ENCODE measurements around the gene CMYA5. TPM values are rescaled to one million over a fixed set of nuclear protein-coding genes. Genes with fewer than 3 reads are reported as not detected.

CMYA5 gene
- total and polyA plus RNA-seq, 11 donors: 279 to 2,421 (median 983) TPM

DNA sequence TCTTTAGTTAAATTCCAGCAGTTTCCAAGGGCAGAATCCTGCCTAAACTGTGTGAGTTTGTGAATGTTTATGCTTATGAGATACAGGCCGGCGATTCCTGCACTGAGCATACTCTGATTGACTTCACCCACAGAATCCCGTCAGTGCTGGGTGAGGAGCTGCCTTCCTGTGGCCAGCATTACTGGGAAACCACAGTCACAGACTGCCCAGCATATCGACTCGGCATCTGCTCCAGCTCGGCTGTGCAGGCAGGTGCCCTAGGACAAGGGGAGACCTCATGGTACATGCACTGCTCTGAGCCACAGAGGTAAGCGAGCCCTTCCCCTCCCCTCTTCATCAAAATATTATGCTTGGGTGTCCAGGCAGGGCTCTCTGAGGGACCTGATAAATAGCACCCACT lies 103.7 kb downstream of the CMYA5 start:
- Histone ChIP-seq H3K4me1 (peaks cover 0 to 49% (median 14%) of the 10 kb centered on the region in 12 donors), H3K36me3 (peaks cover 0 to 97% (median 48%) of the 10 kb centered on the region in 9 donors), H3K27me3 (no peaks in the 10 kb centered on the region), H3K4me3 (no peak overlapping the region), H3K27ac (peak overlapping the region in 5 of 12 donors; percentile 36 to 58 (median 51)), H3K9me3 (peaks cover 0 to 3% (median 0%) of the 10 kb centered on the region in 12 donors)
- no peak for TF ChIP-seq POLR2A (IDR thresholded peaks at IDR 0.05)
- TF ChIP-seq, protein P1, sequence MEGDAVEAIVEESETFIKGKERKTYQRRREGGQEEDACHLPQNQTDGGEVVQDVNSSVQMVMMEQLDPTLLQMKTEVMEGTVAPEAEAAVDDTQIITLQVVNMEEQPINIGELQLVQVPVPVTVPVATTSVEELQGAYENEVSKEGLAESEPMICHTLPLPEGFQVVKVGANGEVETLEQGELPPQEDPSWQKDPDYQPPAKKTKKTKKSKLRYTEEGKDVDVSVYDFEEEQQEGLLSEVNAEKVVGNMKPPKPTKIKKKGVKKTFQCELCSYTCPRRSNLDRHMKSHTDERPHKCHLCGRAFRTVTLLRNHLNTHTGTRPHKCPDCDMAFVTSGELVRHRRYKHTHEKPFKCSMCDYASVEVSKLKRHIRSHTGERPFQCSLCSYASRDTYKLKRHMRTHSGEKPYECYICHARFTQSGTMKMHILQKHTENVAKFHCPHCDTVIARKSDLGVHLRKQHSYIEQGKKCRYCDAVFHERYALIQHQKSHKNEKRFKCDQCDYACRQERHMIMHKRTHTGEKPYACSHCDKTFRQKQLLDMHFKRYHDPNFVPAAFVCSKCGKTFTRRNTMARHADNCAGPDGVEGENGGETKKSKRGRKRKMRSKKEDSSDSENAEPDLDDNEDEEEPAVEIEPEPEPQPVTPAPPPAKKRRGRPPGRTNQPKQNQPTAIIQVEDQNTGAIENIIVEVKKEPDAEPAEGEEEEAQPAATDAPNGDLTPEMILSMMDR (IDR thresholded peaks at IDR 0.05): no peak
- intact Hi-C loops (cut with DNase I): no loop called here
- DNase-seq: no peak
- ATAC-seq: peak in 1 of 4 donors; percentile 6
- WGBS, 4 donors: 79 to 86% (median 83%) methylated on average over 7 of the region's 7 CpGs

DNA sequence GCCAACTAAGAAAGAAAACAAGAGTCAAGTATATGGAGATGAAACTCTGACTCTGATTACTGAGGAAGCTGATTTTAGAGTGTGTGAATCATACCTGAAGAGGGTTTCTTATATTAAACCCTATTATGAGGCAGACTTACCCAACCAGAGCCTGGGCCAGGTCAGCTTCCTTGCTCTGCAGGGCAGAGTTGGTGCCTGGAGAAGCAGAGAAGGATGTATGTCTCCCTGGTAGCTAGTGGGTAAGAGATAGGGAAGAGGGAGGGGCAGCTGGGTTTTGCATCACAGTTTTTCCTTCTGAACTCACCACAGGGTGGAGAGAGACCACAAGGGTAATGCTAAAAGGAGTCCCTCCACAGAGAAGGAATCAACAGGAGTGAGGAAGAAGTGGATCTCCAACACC lies 104.1 kb downstream of the CMYA5 start:
- no peak for TF ChIP-seq POLR2A (IDR thresholded peaks at IDR 0.05)
- TF ChIP-seq, protein P1 (IDR thresholded peaks at IDR 0.05): no peak
- H3K27ac ChIP-seq: peak overlapping the region in 6 of 12 donors; percentile 9 to 58 (median 50)
- intact Hi-C loops (cut with DNase I): no loop called here
- H3K36me3 ChIP-seq: peaks cover 0 to 96% (median 48%) of the 10 kb centered on the region in 9 donors
- no peak overlapping the region for H3K4me3 ChIP-seq
- peaks cover 0 to 46% (median 15%) of the 10 kb centered on the region in 12 donors for H3K4me1 ChIP-seq
- DNase-seq: no peak
- peaks cover 0 to 3% (median 0%) of the 10 kb centered on the region in 12 donors for H3K9me3 ChIP-seq
- ATAC-seq: no peak
- no peaks in the 10 kb centered on the region for H3K27me3 ChIP-seq

DNA sequence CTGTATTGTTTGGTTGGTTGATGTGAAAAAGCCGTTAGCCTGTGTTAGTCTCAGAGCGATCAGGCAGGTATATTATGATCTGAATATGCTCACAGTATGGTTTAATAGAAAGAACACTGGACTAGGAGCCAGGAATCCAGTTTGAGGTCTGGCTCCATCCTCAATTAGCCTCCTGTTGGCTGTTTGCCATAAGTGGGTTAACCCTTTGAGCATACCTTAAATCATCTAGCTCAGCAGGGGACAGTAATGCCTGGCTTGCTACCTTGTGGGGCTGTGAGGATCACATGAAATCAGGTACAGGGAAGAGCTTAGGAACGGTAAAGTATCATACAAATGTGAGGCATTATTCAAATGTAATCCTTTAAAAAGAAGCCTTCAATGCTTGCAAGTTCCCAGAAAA lies 104.7 kb downstream of the CMYA5 start:
- peak overlapping the region in 2 of 12 donors; percentile 51 to 58 for H3K27ac ChIP-seq

DNA sequence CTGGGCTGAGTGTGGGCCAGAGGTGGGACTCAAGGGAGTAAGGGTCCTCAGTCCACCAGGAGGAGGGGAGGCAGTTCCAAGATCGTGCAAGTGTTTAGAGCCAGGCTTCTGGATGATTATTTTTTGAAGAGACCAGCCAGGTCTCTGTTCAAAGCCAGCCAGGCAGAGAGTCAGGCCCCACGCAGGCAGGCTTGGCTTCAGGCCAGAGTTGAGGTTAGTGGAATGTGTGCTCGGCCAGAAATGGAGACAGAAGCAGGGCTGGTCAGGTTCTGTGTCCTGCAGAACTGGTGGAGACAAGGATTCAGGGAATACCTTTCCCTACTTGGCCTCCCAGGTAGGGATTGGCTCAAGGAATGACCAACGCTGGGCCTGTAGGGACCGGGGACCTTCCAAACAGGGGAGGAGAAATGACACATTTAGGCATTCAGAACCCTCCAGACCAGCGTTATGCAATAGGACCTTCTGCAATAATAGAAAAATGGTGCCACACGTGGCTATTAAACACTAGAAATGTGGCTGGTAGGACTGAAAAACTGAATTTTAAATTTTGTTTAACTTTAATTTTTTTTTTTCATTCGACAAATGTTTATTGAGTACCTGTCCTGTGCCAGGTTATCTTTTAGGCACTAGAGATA lies 106.2 kb downstream of the CMYA5 start:
- ATAC-seq: peak; percentile 65 to 88 (median 70)
- WGBS, 4 donors: 55 to 64% (median 59%) methylated on average over 8 of the region's 8 CpGs
- H3K36me3 ChIP-seq: peaks cover 0 to 96% (median 54%) of the 10 kb centered on the region in 9 donors

More for the DNA sequence above, 104.7 kb downstream of the CMYA5 start:
- no peak for TF ChIP-seq POLR2A (IDR thresholded peaks at IDR 0.05)
- TF ChIP-seq, protein P1 (IDR thresholded peaks at IDR 0.05): no peak
- H3K4me1 ChIP-seq: peaks cover 0 to 47% (median 15%) of the 10 kb centered on the region in 12 donors
- DNase-seq (no peak), ATAC-seq (no peak)
- no peaks in the 10 kb centered on the region for H3K9me3 ChIP-seq
- WGBS, 4 donors: 86 to 88% (median 87%) methylated on average over 3 of the region's 3 CpGs
- H3K27me3 ChIP-seq: no peaks in the 10 kb centered on the region
- H3K36me3 ChIP-seq: peaks cover 0 to 96% (median 51%) of the 10 kb centered on the region in 9 donors
- intact Hi-C loops (cut with DNase I): no loop called here
- no peak overlapping the region for H3K4me3 ChIP-seq

More for the DNA sequence above, 106.2 kb downstream of the CMYA5 start:
- intact Hi-C loops (cut with DNase I): no loop called here
- TF ChIP-seq, protein P1 (IDR thresholded peaks at IDR 0.05): no peak
- no peak for TF ChIP-seq POLR2A (IDR thresholded peaks at IDR 0.05)
- no peaks in the 10 kb centered on the region for H3K27me3 ChIP-seq
- H3K4me3 ChIP-seq: no peak overlapping the region
- DNase-seq: peak; percentile 61 to 85 (median 71)
- H3K4me1 ChIP-seq: peaks cover 0 to 47% (median 15%) of the 10 kb centered on the region in 12 donors
- peak overlapping the region in 9 of 12 donors; percentile 15 to 71 (median 54) for H3K27ac ChIP-seq
- H3K9me3 ChIP-seq: no peaks in the 10 kb centered on the region
